HEK293 (cell line): ENCODE data around the gene MAN1C1.
"Not testable (repeated sequence)": the region's sequence is repeated elsewhere in the genome, so short reads cannot be mapped to it uniquely, and the experiment has no call there.

Source experiments
- CTCF ChIA-PET: fragments of 350-600 bp; formaldehyde crosslinking; extraction: SDS; loops from one replicate; lab custom pipeline; 2021; ENCODE audit warnings: antibody characterized with exemption; lab: Yijun Ruan, JAX
- POLR2A ChIA-PET: fragments of 300-600 bp; formaldehyde crosslinking; extraction: SDS; loops from one replicate; lab custom pipeline; 2020; ENCODE audit warnings: antibody characterized with exemption, inconsistent platforms; lab: Yijun Ruan, JAX
- H3K27ac ChIP-seq: fragments of 200-500 bp; sonication (Bioruptor generic); 2 replicates; pipeline ENCODE4 v1.5.1; 2014; ENCODE audit warnings: low read depth, low read length, control low read depth, inconsistent platforms; ENCODE audit errors: extremely low read depth
- H3K36me3 ChIP-seq, 2 experiments: fragments of 200-500 bp in 1 of 2; sonication (Bioruptor generic) in 1 of 2; 1 replicate in 1 of 2; 2 replicates in 1 of 2; pipeline ENCODE4 v1.5.1; 2014 to 2017; ENCODE audit warnings: inconsistent platforms in 2 of 2, low read length in 2 of 2; ENCODE audit not compliant: control insufficient read depth in 2 of 2, insufficient read depth in 1 of 2
- H3K4me1 ChIP-seq: fragments of 200-500 bp; sonication (Bioruptor generic); 2 replicates; pipeline ENCODE4 v1.5.1; 2014; ENCODE audit warnings: mild to moderate bottlenecking, low read length, inconsistent platforms; ENCODE audit not compliant: control insufficient read depth, insufficient read depth
- H3K4me3 ChIP-seq: 2 replicates; pipeline ENCODE4 v1.5.1; 2011; ENCODE audit warnings: low read depth, mild to moderate bottlenecking, control low read depth, low read length, moderate library complexity
- H3K9me3 ChIP-seq: fragments of 200-500 bp; sonication (Bioruptor generic); 2 replicates; pipeline ENCODE4 v1.5.1; 2014; ENCODE audit warnings: low read depth, low read length, inconsistent platforms; ENCODE audit not compliant: control insufficient read depth, insufficient read depth
- PRDM1 ChIP-seq: fragments of 450-650 bp; formaldehyde crosslinking; IDR thresholded peaks from 2 replicates; pipeline ENCODE4; 2016; ENCODE audit warnings: missing biosample characterization, missing genetic modification characterization
- SETDB1 ChIP-seq: IDR thresholded peaks from one replicate; pipeline ENCODE4 v1.6.1; 2017; ENCODE audit warnings: mild to moderate bottlenecking, low read length, moderate library complexity, mixed read lengths; ENCODE audit not compliant: insufficient read length
- TCF7L2 ChIP-seq: IDR thresholded peaks from 2 replicates; pipeline ENCODE4 v1.6.1; 2011; ENCODE audit warnings: low read depth, mild to moderate bottlenecking, inconsistent platforms, low read length, moderate library complexity, borderline replicate concordance
- TRIM28 ChIP-seq: IDR thresholded peaks from 2 replicates; pipeline ENCODE4 v1.6.1; 2011; ENCODE audit warnings: low read length, control low read depth, borderline replicate concordance
- ZNF292 ChIP-seq: fragments of 450-650 bp; formaldehyde crosslinking; IDR thresholded peaks from 2 replicates; pipeline ENCODE4 v1.5.1; 2016; ENCODE audit warnings: low read depth, missing biosample characterization, missing genetic modification characterization, borderline replicate concordance
- ZNF350 ChIP-seq: fragments of 450-650 bp; formaldehyde crosslinking; IDR thresholded peaks from 2 replicates; pipeline ENCODE4 v1.5.0; 2017; ENCODE audit warnings: missing biosample characterization, mild to moderate bottlenecking, missing genetic modification characterization
- ZNF366 ChIP-seq: fragments of 450-650 bp; formaldehyde crosslinking; conservative IDR thresholded peaks from 2 replicates; pipeline ENCODE4 v1.5.1; 2016; ENCODE audit warnings: missing biosample characterization, missing genetic modification characterization
- ZNF48 ChIP-seq: fragments of 450-650 bp; formaldehyde crosslinking; IDR thresholded peaks from 2 replicates; pipeline ENCODE4 v1.5.1; 2016; ENCODE audit warnings: missing biosample characterization, missing genetic modification characterization
- ZNF501 ChIP-seq: fragments of 450-650 bp; formaldehyde crosslinking; IDR thresholded peaks from 2 replicates; pipeline ENCODE4 v1.5.1; 2016; ENCODE audit warnings: missing biosample characterization, missing genetic modification characterization
- ZNF548 ChIP-seq: fragments of 450-650 bp; formaldehyde crosslinking; IDR thresholded peaks from 2 replicates; pipeline ENCODE4 v1.5.1; 2016; ENCODE audit warnings: missing biosample characterization, missing genetic modification characterization
- ZNF600 ChIP-seq: fragments of 450-650 bp; formaldehyde crosslinking; IDR thresholded peaks from 2 replicates; pipeline ENCODE4 v1.5.1; 2016; ENCODE audit warnings: missing biosample characterization, missing genetic modification characterization
- ZNF776 ChIP-seq: fragments of 450-650 bp; formaldehyde crosslinking; IDR thresholded peaks from 2 replicates; pipeline ENCODE4 v1.5.0; 2017; ENCODE audit warnings: missing biosample characterization, missing genetic modification characterization, borderline replicate concordance
- ZNF792 ChIP-seq: fragments of 450-650 bp; formaldehyde crosslinking; IDR thresholded peaks from 2 replicates; pipeline ENCODE4 v1.5.1; 2016; ENCODE audit warnings: missing biosample characterization, missing genetic modification characterization
- ZSCAN4 ChIP-seq: fragments of 450-650 bp; formaldehyde crosslinking; IDR thresholded peaks from 2 replicates; pipeline ENCODE4 v1.5.1; 2017; ENCODE audit warnings: missing biosample characterization, missing genetic modification characterization

The MAN1C1 gene

DNA sequence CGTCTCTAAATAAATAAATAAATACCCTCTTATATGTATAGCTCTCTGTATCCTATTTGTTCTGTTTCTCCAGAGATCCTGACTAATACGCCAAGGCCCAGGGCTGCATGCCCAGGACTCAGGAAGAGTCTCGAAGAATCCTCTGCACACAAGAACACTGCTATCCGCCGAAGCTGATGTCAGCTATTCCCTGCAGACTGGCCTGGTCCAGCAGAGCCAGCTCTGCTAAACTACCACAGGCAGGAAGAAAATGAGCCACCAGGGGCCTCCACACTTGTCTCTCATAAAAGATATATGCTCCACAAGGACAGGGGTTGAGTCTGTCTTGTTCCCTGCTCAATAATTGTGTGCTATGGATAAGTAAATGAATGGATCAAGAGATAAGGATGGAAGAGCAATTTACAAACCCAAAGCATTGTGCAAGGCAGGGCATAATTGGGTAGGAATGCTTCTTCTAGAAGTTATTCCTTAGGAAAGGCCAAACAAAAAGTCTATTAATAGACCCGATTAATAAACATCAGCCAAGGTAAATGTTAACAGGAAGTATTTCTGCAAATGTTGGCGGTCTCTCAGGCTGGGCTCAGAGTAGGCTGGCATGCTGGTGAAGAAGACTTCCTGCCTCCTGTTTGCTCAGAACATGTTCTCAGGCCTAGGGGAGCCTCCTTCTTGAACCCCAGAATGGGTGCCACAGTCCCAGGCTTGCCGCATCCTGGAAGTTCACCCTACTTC, 26.3 kb upstream of the MAN1C1 start:
- no peak overlapping the region for H3K27ac ChIP-seq

GRCh38 chr1:25593861-25594260, 22.7 kb upstream of the MAN1C1 start:
- CTCF ChIA-PET, result interaction anchor here (1.0 kb wide), 1 partner anchor 218 kb away, joined by 3 read pairs; no protein-coding TSS in a partner anchor

More for the DNA sequence above, 26.3 kb upstream of the MAN1C1 start:
- ChIA-PET POLR2A (no interaction called here), CTCF (interaction anchor here (0.6 kb wide), 1 partner anchor 137 kb away, joined by 3 read pairs; no protein-coding TSS in a partner anchor)
- no peaks in the 10 kb centered on the region for H3K4me1 ChIP-seq
- no peaks in the 10 kb centered on the region for H3K9me3 ChIP-seq
- H3K36me3 ChIP-seq, result no peaks in the 10 kb centered on the region
- no peak overlapping the region for H3K4me3 ChIP-seq
- no peak for TF ChIP-seq ZSCAN4 (tag by site-specific recombination)
- TF ChIP-seq, all 188 proteins: peak for 0

DNA sequence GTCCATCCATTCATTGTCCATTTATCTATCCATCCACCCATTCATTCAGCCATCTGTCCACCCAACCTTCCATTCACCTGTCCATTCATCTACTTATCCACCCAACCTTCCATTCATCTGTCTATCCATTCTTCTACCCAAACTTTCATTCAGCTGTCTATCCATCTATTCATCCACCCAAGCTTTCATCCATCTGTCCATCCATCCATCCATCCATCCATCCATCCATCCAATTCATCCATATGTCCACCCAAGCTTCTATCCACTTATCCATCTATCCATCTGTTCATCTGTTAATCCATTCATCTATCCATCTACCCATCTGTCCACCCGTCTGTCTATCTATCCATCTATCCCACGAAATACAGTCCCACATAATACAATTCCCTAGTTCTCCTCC, 21.6 kb upstream of the MAN1C1 start:
- CTCF ChIA-PET, result no interaction called here
- POLR2A ChIA-PET, result no interaction called here
- Histone ChIP-seq H3K27ac (no peak overlapping the region), H3K36me3 (no peaks in the 10 kb centered on the region), H3K9me3 (no peaks in the 10 kb centered on the region), H3K4me1 (no peaks in the 10 kb centered on the region), H3K4me3 (no peak overlapping the region)
- peak; percentile 98 for TF ChIP-seq ZNF366 (tag by site-specific recombination)
- no peak for TF ChIP-seq ZNF48
- 0 out of 2 replicates have a peak, but pooled peaks have one; percentile 13 for TF ChIP-seq ZNF776

More at GRCh38 chr1:25593861-25594260, 22.7 kb upstream of the MAN1C1 start:
- Histone ChIP-seq H3K27ac (no peak overlapping the region), H3K4me3 (no peak overlapping the region), H3K36me3 (no peaks in the 10 kb centered on the region), H3K4me1 (no peaks in the 10 kb centered on the region), H3K9me3 (no peaks in the 10 kb centered on the region)
- TF ChIP-seq PRDM1 (tag by site-specific recombination) (0 out of 2 replicates have a peak, but pooled peaks have one; percentile 31), TCF7L2 (no peak), ZNF600 (tag by site-specific recombination) (no peak)
- POLR2A ChIA-PET, result no interaction called here

- CTCF ChIA-PET, H3K27ac ChIP-seq, H3K4me3 ChIP-seq, POLR2A ChIA-PET, H3K36me3 ChIP-seq, H3K9me3 ChIP-seq, H3K4me1 ChIP-seq: not testable (repeated sequence)
These were observed 19.9 kb upstream of the MAN1C1 start for GRCh38 chr1:25596641-25597040.

- TF ChIP-seq TRIM28 (peak; percentile 83; the same call in 1 of the 2 replicates), SETDB1 (peak; percentile 58), ZNF292 (no peak), ZNF501 (no peak), ZNF548 (no peak), ZNF792 (tag by site-specific recombination) (no peak), ZNF350 (tag by site-specific recombination) (no peak)
- POLR2A ChIA-PET, result no interaction called here
- Histone ChIP-seq H3K4me1 (no peaks in the 10 kb centered on the region), H3K9me3 (no peaks in the 10 kb centered on the region), H3K27ac (no peak overlapping the region), H3K4me3 (no peak overlapping the region), H3K36me3 (no peaks in the 10 kb centered on the region)
- CTCF ChIA-PET, result interaction anchor here (0.5 to 1.8 kb wide), 4 partner anchors 20 to 78 kb away, joined by 3 to 6 read pairs (median 4); partner anchors contain the start of gene LDLRAP1
These were observed 17.7 kb upstream of the MAN1C1 start for GRCh38 chr1:25598879-25599278.
